HEK293 (cell line): Measurements from ENCODE around the gene GATAD1.

Experiments used
- CTCF ChIA-PET: fragments of 350-600 bp; formaldehyde crosslinking; extraction: SDS; loops from one replicate; lab custom pipeline; 2021; ENCODE audit warnings: antibody characterized with exemption; lab: Yijun Ruan, JAX
- POLR2A ChIA-PET: fragments of 300-600 bp; formaldehyde crosslinking; extraction: SDS; loops from one replicate; lab custom pipeline; 2020; ENCODE audit warnings: antibody characterized with exemption, inconsistent platforms; lab: Yijun Ruan, JAX
- H3K27ac ChIP-seq: fragments of 200-500 bp; sonication (Bioruptor generic); 2 replicates; pipeline ENCODE4 v1.5.1; 2014; ENCODE audit warnings: low read depth, low read length, control low read depth, inconsistent platforms; ENCODE audit errors: extremely low read depth
- H3K36me3 ChIP-seq, 2 experiments: fragments of 200-500 bp in 1 of 2; sonication (Bioruptor generic) in 1 of 2; 1 replicate in 1 of 2; 2 replicates in 1 of 2; pipeline ENCODE4 v1.5.1; 2014 to 2017; ENCODE audit warnings: inconsistent platforms in 2 of 2, low read length in 2 of 2; ENCODE audit not compliant: control insufficient read depth in 2 of 2, insufficient read depth in 1 of 2
- H3K4me1 ChIP-seq: fragments of 200-500 bp; sonication (Bioruptor generic); 2 replicates; pipeline ENCODE4 v1.5.1; 2014; ENCODE audit warnings: mild to moderate bottlenecking, low read length, inconsistent platforms; ENCODE audit not compliant: control insufficient read depth, insufficient read depth
- H3K4me3 ChIP-seq: 2 replicates; pipeline ENCODE4 v1.5.1; 2011; ENCODE audit warnings: low read depth, mild to moderate bottlenecking, control low read depth, low read length, moderate library complexity
- H3K9me3 ChIP-seq: fragments of 200-500 bp; sonication (Bioruptor generic); 2 replicates; pipeline ENCODE4 v1.5.1; 2014; ENCODE audit warnings: low read depth, low read length, inconsistent platforms; ENCODE audit not compliant: control insufficient read depth, insufficient read depth
- HOXD13 ChIP-seq: sonication (generic); formaldehyde crosslinking; IDR thresholded peaks from 2 replicates; pipeline ENCODE4 v1.8.0; 2022; ENCODE audit warnings: missing genetic modification reagents, borderline replicate concordance
- IKZF3 ChIP-seq: fragments of 450-650 bp; IDR thresholded peaks from 2 replicates; pipeline ENCODE4 v1.5.0; 2018; ENCODE audit warnings: missing biosample characterization, mild to moderate bottlenecking, missing genetic modification characterization, moderate library complexity
- OVOL3 ChIP-seq: fragments of 450-650 bp; formaldehyde crosslinking; IDR thresholded peaks from 2 replicates; pipeline ENCODE4 v1.5.1; 2016; ENCODE audit warnings: missing biosample characterization, missing genetic modification characterization
- SCRT2 ChIP-seq: fragments of 450-650 bp; formaldehyde crosslinking; IDR thresholded peaks from 2 replicates; pipeline ENCODE4 v1.5.1; 2016; ENCODE audit warnings: missing biosample characterization, missing genetic modification characterization
- SETDB1 ChIP-seq: IDR thresholded peaks from one replicate; pipeline ENCODE4 v1.6.1; 2017; ENCODE audit warnings: mild to moderate bottlenecking, low read length, moderate library complexity, mixed read lengths; ENCODE audit not compliant: insufficient read length
- SP3 ChIP-seq: fragments of 450-650 bp; formaldehyde crosslinking; IDR thresholded peaks from 2 replicates; pipeline ENCODE4 v1.5.1; 2016; ENCODE audit warnings: missing biosample characterization, missing genetic modification characterization
- ZFP37 ChIP-seq: fragments of 450-650 bp; formaldehyde crosslinking; IDR thresholded peaks from 2 replicates; pipeline ENCODE4 v1.5.1; 2016; ENCODE audit warnings: missing biosample characterization, missing genetic modification characterization
- ZFP69B ChIP-seq: fragments of 450-650 bp; formaldehyde crosslinking; IDR thresholded peaks from 2 replicates; pipeline ENCODE4 v1.5.1; 2016; ENCODE audit warnings: missing biosample characterization, missing genetic modification characterization
- ZNF175 ChIP-seq: fragments of 450-650 bp; formaldehyde crosslinking; IDR thresholded peaks from 2 replicates; pipeline ENCODE4 v1.5.1; 2016; ENCODE audit warnings: missing biosample characterization, missing genetic modification characterization
- ZNF202 ChIP-seq: fragments of 450-650 bp; formaldehyde crosslinking; IDR thresholded peaks from 2 replicates; pipeline ENCODE4 v1.5.1; 2016; ENCODE audit warnings: missing biosample characterization, missing genetic modification characterization, borderline replicate concordance
- ZNF211 ChIP-seq: fragments of 450-650 bp; formaldehyde crosslinking; IDR thresholded peaks from 2 replicates; pipeline ENCODE4 v1.5.1; 2016; ENCODE audit warnings: low read depth, missing biosample characterization, missing genetic modification characterization
- ZNF214 ChIP-seq: fragments of 450-650 bp; formaldehyde crosslinking; IDR thresholded peaks from 2 replicates; pipeline ENCODE4 v1.5.1; 2017; ENCODE audit warnings: missing biosample characterization, mild to moderate bottlenecking, missing genetic modification characterization, borderline replicate concordance
- ZNF239 ChIP-seq: fragments of 450-650 bp; formaldehyde crosslinking; IDR thresholded peaks from 2 replicates; pipeline ENCODE4 v1.5.1; 2016; ENCODE audit warnings: missing biosample characterization, missing genetic modification characterization
- ZNF266 ChIP-seq: fragments of 450-650 bp; formaldehyde crosslinking; IDR thresholded peaks from 2 replicates; pipeline ENCODE4 v1.5.1; 2016; ENCODE audit warnings: missing biosample characterization, missing genetic modification characterization, low read depth
- ZNF292 ChIP-seq: fragments of 450-650 bp; formaldehyde crosslinking; IDR thresholded peaks from 2 replicates; pipeline ENCODE4 v1.5.1; 2016; ENCODE audit warnings: low read depth, missing biosample characterization, missing genetic modification characterization, borderline replicate concordance
- ZNF341 ChIP-seq: fragments of 450-650 bp; formaldehyde crosslinking; IDR thresholded peaks from 2 replicates; pipeline ENCODE4; 2016; ENCODE audit warnings: low read depth, missing biosample characterization, missing genetic modification characterization
- ZNF366 ChIP-seq: fragments of 450-650 bp; formaldehyde crosslinking; conservative IDR thresholded peaks from 2 replicates; pipeline ENCODE4 v1.5.1; 2016; ENCODE audit warnings: missing biosample characterization, missing genetic modification characterization
- ZNF48 ChIP-seq: fragments of 450-650 bp; formaldehyde crosslinking; IDR thresholded peaks from 2 replicates; pipeline ENCODE4 v1.5.1; 2016; ENCODE audit warnings: missing biosample characterization, missing genetic modification characterization
- ZNF521 ChIP-seq: fragments of 450-650 bp; formaldehyde crosslinking; IDR thresholded peaks from 2 replicates; pipeline ENCODE4 v1.5.1; 2017; ENCODE audit warnings: missing biosample characterization, mild to moderate bottlenecking, missing genetic modification characterization
- ZNF549 ChIP-seq: fragments of 450-650 bp; IDR thresholded peaks from 2 replicates; pipeline ENCODE4 v1.5.1; 2018; ENCODE audit warnings: missing biosample characterization, missing genetic modification characterization, mild to moderate bottlenecking, inconsistent platforms, moderate library complexity
- ZNF596 ChIP-seq: fragments of 450-650 bp; IDR thresholded peaks from 2 replicates; pipeline ENCODE4 v1.5.0; 2018; ENCODE audit warnings: missing biosample characterization, mild to moderate bottlenecking, missing genetic modification characterization, moderate library complexity
- ZNF600 ChIP-seq: fragments of 450-650 bp; formaldehyde crosslinking; IDR thresholded peaks from 2 replicates; pipeline ENCODE4 v1.5.1; 2016; ENCODE audit warnings: missing biosample characterization, missing genetic modification characterization
- ZNF626 ChIP-seq: fragments of 450-650 bp; sonication (Bioruptor Pico); formaldehyde crosslinking; IDR thresholded peaks from 2 replicates; pipeline ENCODE4 v1.5.1; 2018; ENCODE audit warnings: missing biosample characterization, missing genetic modification characterization, inconsistent platforms
- ZNF654 ChIP-seq: fragments of 450-650 bp; formaldehyde crosslinking; IDR thresholded peaks from 2 replicates; pipeline ENCODE4 v1.5.1; 2016; ENCODE audit warnings: low read depth, missing biosample characterization, missing genetic modification characterization
- ZNF776 ChIP-seq: fragments of 450-650 bp; formaldehyde crosslinking; IDR thresholded peaks from 2 replicates; pipeline ENCODE4 v1.5.0; 2017; ENCODE audit warnings: missing biosample characterization, missing genetic modification characterization, borderline replicate concordance
- ZNF785 ChIP-seq: fragments of 450-650 bp; formaldehyde crosslinking; IDR thresholded peaks from 2 replicates; pipeline ENCODE4 v1.5.1; 2016; ENCODE audit warnings: missing biosample characterization, missing genetic modification characterization
- TF ChIP-seq, protein P1 (sequence below): fragments of 450-650 bp; formaldehyde crosslinking; IDR thresholded peaks from 2 replicates; pipeline ENCODE4 v1.5.1; 2016; ENCODE audit warnings: missing biosample characterization, missing genetic modification characterization
- TF ChIP-seq, protein P2 (sequence below): fragments of 450-650 bp; formaldehyde crosslinking; IDR thresholded peaks from 2 replicates; pipeline ENCODE4 v1.5.1; 2017; ENCODE audit warnings: missing biosample characterization, missing genetic modification characterization

GATAD1 gene

DNA sequence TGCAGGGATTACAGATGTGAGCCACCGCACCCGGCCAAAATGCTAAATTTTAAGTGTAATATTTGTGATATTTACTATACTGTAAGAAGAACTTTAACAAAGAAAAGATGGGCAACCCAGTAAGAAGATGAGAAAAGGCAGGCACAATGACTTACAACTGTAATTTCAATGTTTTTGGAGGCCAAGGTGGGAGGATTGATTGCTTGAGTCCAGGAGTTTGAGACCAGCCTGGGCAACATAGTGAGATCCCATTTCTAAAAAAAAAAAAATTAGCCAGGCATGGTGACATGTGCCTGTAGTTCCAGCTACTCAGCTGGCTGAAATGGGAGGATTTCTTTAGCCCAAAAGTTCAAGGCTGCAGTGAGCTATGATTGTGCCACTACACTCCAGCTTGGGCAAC lies 11.7 kb upstream of the GATAD1 start:
- TF ChIP-seq SCRT2 (tag by site-specific recombination), result no peak
- TF ChIP-seq ZNF600 (tag by site-specific recombination), result no peak
- TF ChIP-seq ZNF202 (tag by site-specific recombination), result no peak
- TF ChIP-seq OVOL3 (tag by site-specific recombination), result no peak
- no peak for TF ChIP-seq ZNF549 (tag by site-specific recombination)
- TF ChIP-seq ZNF785 (tag by site-specific recombination), result no peak
- no peak for TF ChIP-seq ZNF521 (tag by site-specific recombination)
- TF ChIP-seq ZNF596 (tag by site-specific recombination), result no peak
- no peak for TF ChIP-seq ZNF366 (tag by site-specific recombination)
- TF ChIP-seq, protein P1, sequence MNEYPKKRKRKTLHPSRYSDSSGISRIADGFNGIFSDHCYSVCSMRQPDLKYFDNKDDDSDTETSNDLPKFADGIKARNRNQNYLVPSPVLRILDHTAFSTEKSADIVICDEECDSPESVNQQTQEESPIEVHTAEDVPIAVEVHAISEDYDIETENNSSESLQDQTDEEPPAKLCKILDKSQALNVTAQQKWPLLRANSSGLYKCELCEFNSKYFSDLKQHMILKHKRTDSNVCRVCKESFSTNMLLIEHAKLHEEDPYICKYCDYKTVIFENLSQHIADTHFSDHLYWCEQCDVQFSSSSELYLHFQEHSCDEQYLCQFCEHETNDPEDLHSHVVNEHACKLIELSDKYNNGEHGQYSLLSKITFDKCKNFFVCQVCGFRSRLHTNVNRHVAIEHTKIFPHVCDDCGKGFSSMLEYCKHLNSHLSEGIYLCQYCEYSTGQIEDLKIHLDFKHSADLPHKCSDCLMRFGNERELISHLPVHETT (tag by site-specific recombination), result no peak
- TF ChIP-seq ZNF214 (tag by site-specific recombination), result no peak
- TF ChIP-seq ZNF626, result no peak
- Histone ChIP-seq H3K4me1 (no peaks in the 10 kb centered on the region), H3K36me3 (no peaks in the 10 kb centered on the region), H3K4me3 (no peak overlapping the region), H3K27ac (no peak overlapping the region), H3K9me3 (no peaks in the 10 kb centered on the region)
- CTCF ChIA-PET, result no interaction called here
- POLR2A ChIA-PET, result no interaction called here

DNA sequence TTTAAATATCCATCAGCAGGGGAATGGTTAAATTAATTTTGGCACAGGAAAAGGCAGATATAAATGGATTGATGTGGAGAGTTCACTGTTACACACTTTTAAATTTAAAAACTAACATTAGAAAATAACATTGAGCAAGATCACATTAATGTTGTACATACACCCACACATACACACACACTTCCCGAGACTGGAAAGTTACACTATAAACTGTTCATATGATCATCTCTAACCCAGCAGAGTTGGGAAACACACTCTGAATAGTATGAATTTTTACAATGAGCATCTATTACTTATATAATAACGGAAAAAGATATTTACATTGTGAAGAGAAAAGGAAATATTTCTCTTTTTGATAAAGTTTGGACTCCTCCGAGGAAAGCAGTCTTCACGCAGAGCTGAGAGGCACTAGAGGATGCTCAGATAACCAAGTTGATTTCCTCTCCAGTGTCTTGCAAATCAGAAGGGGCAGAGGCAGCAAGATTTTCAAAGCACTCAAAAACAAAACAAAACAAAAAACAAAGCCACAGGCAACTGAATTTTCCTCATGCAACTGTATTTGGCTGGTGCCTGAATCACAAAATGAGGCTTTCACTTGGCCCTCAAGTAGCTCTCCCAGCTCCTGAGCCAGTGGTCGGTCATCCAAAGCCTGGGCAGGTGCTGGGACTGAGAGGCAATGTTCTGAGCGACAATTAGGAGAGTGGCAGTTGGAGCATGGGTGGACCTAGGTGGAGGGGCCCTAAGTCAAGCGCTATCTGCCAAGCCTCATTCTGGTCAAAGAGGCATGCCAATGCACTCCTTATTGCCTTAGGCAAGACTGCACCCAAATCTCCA lies 10.5 kb upstream of the GATAD1 start:
- Histone ChIP-seq H3K36me3 (no peaks in the 10 kb centered on the region), H3K4me3 (no peak overlapping the region), H3K27ac (no peak overlapping the region), H3K4me1 (no peaks in the 10 kb centered on the region), H3K9me3 (no peaks in the 10 kb centered on the region)
- POLR2A ChIA-PET, result no interaction called here
- TF ChIP-seq ZNF654 (tag by site-specific recombination), result no peak
- no peak for TF ChIP-seq SP3 (tag by site-specific recombination)
- TF ChIP-seq ZNF341, result no peak
- TF ChIP-seq, protein P2, sequence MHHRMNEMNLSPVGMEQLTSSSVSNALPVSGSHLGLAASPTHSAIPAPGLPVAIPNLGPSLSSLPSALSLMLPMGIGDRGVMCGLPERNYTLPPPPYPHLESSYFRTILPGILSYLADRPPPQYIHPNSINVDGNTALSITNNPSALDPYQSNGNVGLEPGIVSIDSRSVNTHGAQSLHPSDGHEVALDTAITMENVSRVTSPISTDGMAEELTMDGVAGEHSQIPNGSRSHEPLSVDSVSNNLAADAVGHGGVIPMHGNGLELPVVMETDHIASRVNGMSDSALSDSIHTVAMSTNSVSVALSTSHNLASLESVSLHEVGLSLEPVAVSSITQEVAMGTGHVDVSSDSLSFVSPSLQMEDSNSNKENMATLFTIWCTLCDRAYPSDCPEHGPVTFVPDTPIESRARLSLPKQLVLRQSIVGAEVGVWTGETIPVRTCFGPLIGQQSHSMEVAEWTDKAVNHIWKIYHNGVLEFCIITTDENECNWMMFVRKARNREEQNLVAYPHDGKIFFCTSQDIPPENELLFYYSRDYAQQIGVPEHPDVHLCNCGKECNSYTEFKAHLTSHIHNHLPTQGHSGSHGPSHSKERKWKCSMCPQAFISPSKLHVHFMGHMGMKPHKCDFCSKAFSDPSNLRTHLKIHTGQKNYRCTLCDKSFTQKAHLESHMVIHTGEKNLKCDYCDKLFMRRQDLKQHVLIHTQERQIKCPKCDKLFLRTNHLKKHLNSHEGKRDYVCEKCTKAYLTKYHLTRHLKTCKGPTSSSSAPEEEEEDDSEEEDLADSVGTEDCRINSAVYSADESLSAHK (tag by site-specific recombination), result no peak
- no peak for TF ChIP-seq ZNF366 (tag by site-specific recombination)
- TF ChIP-seq ZNF292 (tag by site-specific recombination), result no peak
- no peak for TF ChIP-seq ZFP69B
- TF ChIP-seq ZNF776, result no peak
- TF ChIP-seq ZFP37 (tag by site-specific recombination), result no peak
- no peak for TF ChIP-seq SETDB1
- TF ChIP-seq ZNF596 (tag by site-specific recombination), result no peak
- TF ChIP-seq ZNF266 (tag by site-specific recombination), result no peak
- no peak for TF ChIP-seq SCRT2 (tag by site-specific recombination)
- no peak for TF ChIP-seq ZNF211 (tag by site-specific recombination)
- no peak for TF ChIP-seq IKZF3 (tag by site-specific recombination)
- TF ChIP-seq ZNF175 (tag by site-specific recombination), result no peak
- TF ChIP-seq ZNF48 (tag by site-specific recombination), result no peak
- TF ChIP-seq ZNF239 (tag by site-specific recombination), result no peak
- no peak for TF ChIP-seq HOXD13 (CRISPR knock-in tag)
- CTCF ChIA-PET, result interaction anchor here (2.2 kb wide), 1 partner anchor 13 kb away, joined by 9 read pairs; no protein-coding TSS in a partner anchor
